G401 (cell line): Measurements from ENCODE around the gene CTCF. TPM values are rescaled to one million over a fixed set of nuclear protein-coding genes. Genes with fewer than 3 reads are reported as not detected.

ENCODE experiments used
- DNase-seq: peaks from one replicate; pipeline ENCODE4 v3.0.0-alpha.2; 2015; ENCODE audit warnings: low spot score
- in situ Hi-C: cut with HindIII; loops from 2 replicates; pipeline ENCODE4 v1.10.0; 2016; ENCODE audit warnings: low sequenced_read_pairs, mixed read lengths
- total RNA-seq: library from RNA; depleted of rRNA; stranded (reverse); fragments of >200 nt; shearing (Covaris generic); gene quantifications from 2 replicates; pipeline ENCODE4 v1.2.3, GENCODE V29; 2014

CTCF gene
- total RNA-seq, 1 experiment from 2014 or later = 37.3 TPM

- in situ Hi-C loops = no loop called here
Measured at GRCh38 chr16:67669499-67670101, 107.3 kb downstream of the CTCF start.

GRCh38 chr16:67672306-67672705 is 110.0 kb downstream of the CTCF start:
- in situ Hi-C loops = no loop called here
- DNase-seq = peak; percentile 98

More at GRCh38 chr16:67669499-67670101, 107.3 kb downstream of the CTCF start:
- DNase-seq = no peak

GRCh38 chr16:67672739-67673662 is 110.7 kb downstream of the CTCF start:
- DNase-seq = no peak
- in situ Hi-C loops = no loop called here

- peak; percentile 82 for DNase-seq
- in situ Hi-C loops = no loop called here
Measured at GRCh38 chr16:67673712-67674580, 111.6 kb downstream of the CTCF start.

- peak; percentile 56 for DNase-seq
- in situ Hi-C loops = loop anchor here (25.0 kb wide), 1 partner anchor 212 kb away; the partner anchor contains the start of genes NRN1L and PSKH1
Measured at GRCh38 chr16:67674851-67675578, 112.7 kb downstream of the CTCF start.

GRCh38 chr16:67675579-67675935 is 113.2 kb downstream of the CTCF start:
- in situ Hi-C loops = loop anchor here (25.0 kb wide), 1 partner anchor 212 kb away; the partner anchor contains the start of genes NRN1L and PSKH1
- DNase-seq = no peak

- in situ Hi-C loops = loop anchor here (25.0 kb wide), 1 partner anchor 211 kb away; the partner anchor contains the start of genes NRN1L and PSKH1
- no peak for DNase-seq
Measured at GRCh38 chr16:67675999-67676398, 113.7 kb downstream of the CTCF start.

GRCh38 chr16:67676516-67676915 is 114.2 kb downstream of the CTCF start:
- DNase-seq = no peak
- in situ Hi-C loops = loop anchor here (25.0 kb wide), 1 partner anchor 211 kb away; the partner anchor contains the start of genes NRN1L and PSKH1

- in situ Hi-C loops = loop anchor here (25.0 kb wide), 1 partner anchor 210 kb away; the partner anchor contains the start of genes NRN1L and PSKH1
- DNase-seq = no peak
Measured at GRCh38 chr16:67676939-67677338, 114.6 kb downstream of the CTCF start.

GRCh38 chr16:67677712-67678111 is 115.4 kb downstream of the CTCF start:
- DNase-seq = no peak
- in situ Hi-C loops = loop anchor here (25.0 kb wide), 1 partner anchor 210 kb away; the partner anchor contains the start of genes NRN1L and PSKH1

GRCh38 chr16:67678354-67679023 is 116.2 kb downstream of the CTCF start:
- DNase-seq = no peak
- in situ Hi-C loops = loop anchor here (25.0 kb wide), 1 partner anchor 209 kb away; the partner anchor contains the start of genes NRN1L and PSKH1

- no peak for DNase-seq
- in situ Hi-C loops = loop anchor here (5.0 to 25.0 kb wide), 2 partner anchors 37 to 207 kb away; partner anchors contain the start of genes GFOD2, NRN1L and PSKH1
Measured at GRCh38 chr16:67679935-67680897, 117.9 kb downstream of the CTCF start.

- in situ Hi-C loops = loop anchor here (5.0 to 25.0 kb wide), 2 partner anchors 34 to 204 kb away; partner anchors contain the start of genes GFOD2, NRN1L and PSKH1
- DNase-seq = no peak
Measured at GRCh38 chr16:67683767-67684166, 121.4 kb downstream of the CTCF start.

GRCh38 chr16:67685388-67686112 is 123.2 kb downstream of the CTCF start:
- DNase-seq = peak; percentile 22
- in situ Hi-C loops = loop anchor here (25.0 kb wide), 1 partner anchor 202 kb away; the partner anchor contains the start of genes NRN1L and PSKH1
